Measurements from ENCODE around the gene HPGD.

Gene HPGD

GRCh38 chr4:174522183-174523024 lies at the start of gene HPGD:
HPGD (minus strand) TSS chr4:174522488; CDS start chr4:174522451, 37 bp downstream.
- DNase-seq (ENCODE audit: low read depth): peak; percentile 15

- no peak for DNase-seq (ENCODE audit: low read depth)
Measured at GRCh38 chr4:174564529-174564928, 42.2 kb upstream of the HPGD start.

GRCh38 chr4:174563399-174563798 lies 41.1 kb upstream of the HPGD start:
- no peak for DNase-seq (ENCODE audit: low read depth)

DNA sequence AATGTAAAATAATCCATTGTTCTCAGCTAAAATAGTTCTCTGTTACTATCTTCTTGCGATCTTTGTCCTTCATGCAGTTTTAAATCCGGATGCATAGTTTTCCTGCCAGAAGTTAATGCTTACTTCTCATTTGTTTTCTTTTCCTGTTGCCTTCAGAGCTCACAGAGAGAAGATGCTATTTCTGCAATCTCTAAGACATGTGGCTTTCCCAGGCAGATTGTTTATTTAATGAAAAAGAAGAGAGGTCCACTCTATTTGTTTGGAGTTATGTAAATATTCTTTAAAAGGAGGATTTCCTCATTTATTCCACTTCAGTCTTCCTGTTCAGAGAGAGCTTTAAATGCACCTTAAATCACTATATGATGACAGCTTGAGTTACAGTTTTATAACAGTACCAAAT lies 39.3 kb upstream of the HPGD start:
- DNase-seq (ENCODE audit: low read depth): peak; percentile 40

DNA sequence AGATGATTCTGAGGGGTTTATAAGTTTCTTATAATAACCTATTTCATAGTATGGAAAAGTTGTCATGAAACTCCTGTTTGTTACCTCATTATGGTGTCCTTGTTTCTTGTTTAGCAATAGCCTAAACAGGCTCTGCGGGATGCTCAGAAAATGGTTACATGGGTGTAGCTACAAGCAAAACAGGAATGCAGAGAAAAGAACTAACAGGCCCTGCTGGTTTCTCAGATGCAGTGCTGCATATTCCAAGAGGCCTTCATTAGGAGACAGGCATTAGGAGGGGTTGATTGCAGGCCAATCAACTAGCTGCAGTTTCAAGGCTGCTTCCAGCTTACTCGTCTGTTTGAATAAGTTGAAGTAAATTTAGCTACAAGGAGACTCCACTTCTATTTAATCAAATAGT lies 37.6 kb upstream of the HPGD start:
- no peak for DNase-seq (ENCODE audit: low read depth)

DNA sequence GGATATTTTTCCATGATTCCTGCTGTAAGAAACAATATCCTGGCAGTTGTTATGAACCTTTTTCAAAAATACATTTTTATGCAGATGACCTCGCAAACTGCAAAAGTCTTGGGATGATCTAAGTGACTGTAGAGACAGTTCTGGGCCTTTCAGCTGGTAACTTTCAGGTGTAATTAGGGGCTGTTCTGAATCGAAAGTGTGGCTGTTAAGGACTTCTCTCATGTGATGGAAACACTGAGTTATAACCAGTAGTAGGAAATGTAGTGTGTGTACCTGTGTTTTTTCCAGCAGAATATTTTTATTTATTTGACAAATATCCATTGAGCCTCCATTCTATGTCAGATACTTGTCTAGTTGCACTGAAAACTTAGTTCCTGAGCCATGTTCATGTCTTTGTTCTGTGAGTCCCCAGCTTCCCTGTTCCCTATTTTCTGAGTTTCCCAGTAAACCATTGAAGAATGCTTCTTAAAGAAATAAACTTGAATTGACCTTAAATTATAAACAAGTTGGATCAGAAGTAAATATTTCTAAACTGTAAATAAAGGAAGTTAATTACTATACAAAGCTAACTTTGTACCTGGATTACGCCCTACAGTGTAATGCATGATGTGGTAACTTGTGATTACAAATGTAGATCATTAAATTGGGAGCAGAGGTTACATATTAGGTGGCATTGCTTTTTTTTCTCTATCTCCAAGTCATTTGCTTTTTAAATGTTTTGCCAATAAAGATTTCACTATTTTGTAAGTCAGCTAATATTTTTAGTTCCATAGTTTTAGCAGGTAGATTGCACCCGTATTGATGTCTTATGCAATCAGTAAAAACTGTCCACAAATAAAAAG lies 33.7 kb upstream of the HPGD start:
- no peak for DNase-seq (ENCODE audit: low read depth)

- DNase-seq (ENCODE audit: low read depth): no peak
Measured at GRCh38 chr4:174554231-174554728, 32.0 kb upstream of the HPGD start.

DNA sequence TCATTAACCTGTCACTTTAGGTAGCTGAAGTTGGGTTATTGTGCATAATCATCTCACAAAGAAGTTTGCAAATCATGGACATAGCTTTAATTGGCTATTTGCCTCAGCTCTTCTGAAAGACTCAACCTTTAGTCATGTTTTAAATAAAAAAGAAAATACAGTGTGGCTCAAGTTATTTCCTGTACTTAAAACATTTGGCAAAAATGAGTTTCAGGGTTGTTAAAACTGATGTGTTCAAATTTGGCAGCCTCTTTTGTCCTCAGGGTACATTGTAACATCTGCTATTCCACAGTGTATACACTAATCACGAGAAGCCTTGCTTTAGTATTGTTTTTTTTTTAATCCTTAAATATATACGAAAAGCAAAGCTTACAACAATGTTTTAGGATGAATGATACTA lies 31.5 kb upstream of the HPGD start:
- DNase-seq (ENCODE audit: low read depth): peak; percentile 85

DNA sequence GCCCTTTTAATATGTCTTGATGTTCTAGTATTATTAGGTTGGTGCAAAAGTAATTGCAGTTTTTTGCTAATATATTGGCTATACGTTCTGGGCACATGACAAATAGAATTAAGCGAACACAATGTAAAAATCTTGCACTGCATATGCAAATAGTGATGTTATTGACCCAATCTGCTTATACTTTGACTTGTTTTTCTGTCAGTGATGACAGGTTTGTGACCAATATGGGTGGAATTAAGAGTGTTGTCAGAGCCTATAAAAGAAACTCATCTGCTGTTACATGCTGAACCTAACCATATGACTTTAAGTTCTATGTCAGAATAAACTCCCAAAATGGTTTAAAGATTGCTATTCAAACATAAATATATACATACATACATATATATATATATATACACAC lies 30.7 kb upstream of the HPGD start:
- DNase-seq (ENCODE audit: low read depth): no peak

DNA sequence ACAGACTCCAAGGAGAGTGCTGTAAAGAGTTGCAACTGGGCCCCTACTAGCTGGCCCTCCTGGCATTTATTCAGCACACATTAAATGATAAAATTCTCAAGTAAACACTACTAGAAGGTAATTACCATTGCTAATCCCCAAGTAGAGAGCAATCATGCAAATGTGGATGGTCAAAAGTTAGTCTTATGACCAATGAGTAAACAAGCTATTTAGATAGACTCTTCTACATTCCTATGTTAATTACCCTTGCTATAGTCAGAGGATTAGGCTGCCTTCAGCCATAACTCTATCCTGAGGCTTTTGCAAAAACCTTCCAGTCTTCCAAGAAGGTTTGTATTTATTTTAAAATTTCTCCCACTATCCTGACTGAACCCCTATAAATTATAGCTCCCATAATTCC lies 28.3 kb upstream of the HPGD start:
- DNase-seq (ENCODE audit: low read depth): no peak

GRCh38 chr4:174549721-174550120 lies 27.4 kb upstream of the HPGD start:
- peak; percentile 69 for DNase-seq (ENCODE audit: low read depth)

DNA sequence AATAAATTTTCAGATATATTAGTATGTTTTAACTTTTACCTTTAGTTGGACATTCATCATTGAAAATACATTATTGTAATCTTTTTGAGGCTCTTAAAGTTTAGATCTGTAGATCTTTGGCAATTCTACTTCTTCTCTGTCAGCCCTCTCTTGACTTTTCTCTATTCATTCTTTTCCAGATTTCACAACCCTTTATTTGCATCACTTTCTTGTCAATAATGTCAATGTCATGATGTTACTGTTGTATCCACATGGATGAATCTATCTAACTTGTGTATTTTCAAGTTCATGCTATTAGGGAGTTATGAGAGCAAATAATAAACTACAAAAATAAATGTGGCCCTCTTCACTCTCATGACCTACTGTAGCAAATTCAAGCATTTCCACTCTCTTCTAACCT lies 23.0 kb upstream of the HPGD start:
- DNase-seq (ENCODE audit: low read depth): no peak

GRCh38 chr4:174544496-174544895 lies 22.2 kb upstream of the HPGD start:
- DNase-seq (ENCODE audit: low read depth): no peak

GRCh38 chr4:174540175-174540574 lies 17.9 kb upstream of the HPGD start:
- DNase-seq (ENCODE audit: low read depth): no peak

- DNase-seq (ENCODE audit: low read depth): no peak
Measured at GRCh38 chr4:174539571-174539970, 17.3 kb upstream of the HPGD start.

DNA sequence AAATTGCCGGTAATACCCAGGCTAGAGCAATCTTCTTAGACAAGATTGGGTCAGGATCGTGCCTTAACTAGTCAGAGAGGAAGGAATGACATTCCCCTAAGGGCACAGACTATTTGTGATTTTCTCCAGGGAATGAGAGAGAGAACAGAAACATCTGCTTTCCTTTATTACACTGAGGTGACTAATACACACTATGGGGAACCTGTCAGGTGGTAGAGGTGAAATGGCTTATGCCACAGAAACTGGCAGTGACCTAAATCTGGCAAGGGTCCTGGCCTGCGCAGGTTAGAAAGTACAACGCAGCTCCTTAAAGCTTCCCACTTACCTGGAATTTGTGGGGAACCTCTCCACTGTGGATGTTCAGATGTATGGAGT lies 16.6 kb upstream of the HPGD start:
- DNase-seq (ENCODE audit: low read depth): no peak

- DNase-seq (ENCODE audit: low read depth): no peak
Measured at GRCh38 chr4:174538123-174538875, 16.0 kb upstream of the HPGD start.

- no peak for DNase-seq (ENCODE audit: low read depth)
Measured at GRCh38 chr4:174537634-174538033, 15.3 kb upstream of the HPGD start.

DNA sequence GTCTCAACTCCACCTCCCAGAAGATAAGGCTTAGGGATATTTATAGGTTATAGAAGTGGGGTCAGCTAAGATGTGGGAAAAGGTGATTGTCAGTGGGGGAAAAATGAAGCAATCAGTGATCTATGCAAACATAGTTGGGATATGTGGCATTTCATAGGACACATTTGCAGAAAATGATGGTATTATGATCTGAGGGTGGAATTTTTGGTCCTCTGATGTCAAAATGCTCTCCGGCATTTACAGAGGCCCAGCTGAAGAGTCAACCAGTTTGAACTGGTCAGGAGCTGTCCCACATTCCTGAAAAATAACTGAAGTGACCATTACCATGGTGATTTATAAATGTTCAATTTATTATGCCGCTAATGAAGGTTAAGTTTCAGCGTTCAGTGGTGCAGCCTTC lies 12.2 kb upstream of the HPGD start:
- no peak for DNase-seq (ENCODE audit: low read depth)

DNA sequence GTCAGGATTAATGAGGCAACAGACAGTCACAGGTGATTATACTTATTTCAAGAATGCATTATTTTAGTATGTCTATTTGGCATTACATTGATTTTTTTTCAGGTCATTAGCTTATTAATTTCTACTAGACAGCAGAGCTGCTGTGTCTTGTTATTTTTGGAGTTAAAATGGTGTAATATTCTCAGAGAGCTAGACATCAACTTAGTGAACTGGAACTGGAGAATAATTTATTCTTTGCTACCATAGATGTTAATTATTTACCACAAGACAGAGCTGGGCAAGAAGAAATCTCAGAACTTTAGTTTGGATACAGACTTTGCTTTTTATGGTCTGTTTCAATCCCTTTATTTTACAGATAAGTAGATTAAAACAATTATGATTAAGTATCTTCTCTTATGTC lies 10.2 kb upstream of the HPGD start:
- DNase-seq (ENCODE audit: low read depth): no peak

- DNase-seq (ENCODE audit: low read depth): no peak
Measured at GRCh38 chr4:174531486-174531885, 9.2 kb upstream of the HPGD start.

GRCh38 chr4:174528226-174528625 lies 5.9 kb upstream of the HPGD start:
- DNase-seq (ENCODE audit: low read depth): no peak

All from fibroblast of gingiva (primary cell).